ENCODE data around the gene CHAD. TPM values are rescaled to one million over a fixed set of nuclear protein-coding genes. Genes with fewer than 3 reads are reported as not detected.
"Not testable (repeated sequence)": the region's sequence is repeated elsewhere in the genome, so short reads cannot be mapped to it uniquely, and the experiment has no call there.

CHAD gene
- polyA plus RNA-seq, 1 donor from 2014 or later, result not detected

GRCh38 chr17:50475775-50476544 is 7.3 kb upstream of the CHAD start:
- H3K27me3 ChIP-seq (ENCODE audit: insufficient read depth, low read depth, low read length); H3K36me3 ChIP-seq (ENCODE audit: insufficient read depth, low read length); H3F3A ChIP-seq (ENCODE audit: insufficient read depth, low read length, poor library complexity, severe bottlenecking); H3K9me2 ChIP-seq (ENCODE audit: insufficient read depth, low read length); H2AFZ ChIP-seq (ENCODE audit: low read depth, low read length); H3K4me2 ChIP-seq (ENCODE audit: low read length); H3K79me2 ChIP-seq (replicated peaks; ENCODE audit: insufficient read depth, low read length); H3K9me3 ChIP-seq (ENCODE audit: low read length); H3K9ac ChIP-seq (ENCODE audit: low read length); H4K20me1 ChIP-seq (ENCODE audit: insufficient read depth); H3K4me3 ChIP-seq (ENCODE audit: low read length); H3K27ac ChIP-seq (ENCODE audit: low read length): not testable (repeated sequence)

GRCh38 chr17:50475362-50475761 is 6.7 kb upstream of the CHAD start:
- H3K79me2 ChIP-seq (replicated peaks; ENCODE audit: insufficient read depth, low read length), result no peaks in the 10 kb centered on the region
- TF ChIP-seq EZH2 (IDR thresholded peaks at IDR 0.05; ENCODE audit: borderline replicate concordance, insufficient read depth, low read length, poor library complexity, severe bottlenecking) (no peak), MXI1 (conservative IDR thresholded peaks at IDR 0.05; ENCODE audit: poor library complexity, severe bottlenecking) (no peak), CTCF (IDR thresholded peaks at IDR 0.05; ENCODE audit: poor library complexity, severe bottlenecking) (no peak), POLR2AphosphoS5 (IDR thresholded peaks at IDR 0.05) (no peak), EP300 (conservative IDR thresholded peaks at IDR 0.05; ENCODE audit: poor library complexity, severe bottlenecking) (no peak), TAF1 (IDR thresholded peaks at IDR 0.05; ENCODE audit: low read depth) (no peak), SMC3 (conservative IDR thresholded peaks at IDR 0.05; ENCODE audit: poor library complexity) (no peak)
- no peak overlapping the region for H3K27ac ChIP-seq (ENCODE audit: low read length)
- H3F3A ChIP-seq (ENCODE audit: insufficient read depth, low read length, poor library complexity, severe bottlenecking), result no peaks in the 10 kb centered on the region
- no peaks in the 10 kb centered on the region for H3K9me3 ChIP-seq (ENCODE audit: low read length)
- H2AFZ ChIP-seq (ENCODE audit: low read depth, low read length), result no peak overlapping the region
- H3K36me3 ChIP-seq (ENCODE audit: insufficient read depth, low read length), result no peaks in the 10 kb centered on the region
- no peaks in the 10 kb centered on the region for H4K20me1 ChIP-seq (ENCODE audit: insufficient read depth)
- no peak overlapping the region for H3K9ac ChIP-seq (ENCODE audit: low read length)
- no peaks in the 10 kb centered on the region for H3K9me2 ChIP-seq (ENCODE audit: insufficient read depth, low read length)
- H3K4me2 ChIP-seq (ENCODE audit: low read length), result no peak overlapping the region
- no peaks in the 10 kb centered on the region for H3K27me3 ChIP-seq (ENCODE audit: insufficient read depth, low read depth, low read length)
- no peak overlapping the region for H3K4me3 ChIP-seq (ENCODE audit: low read length)

- H3K9me3 ChIP-seq (ENCODE audit: low read length), result no peaks in the 10 kb centered on the region
- peaks cover 5% of the 10 kb centered on the region for H3K27me3 ChIP-seq (ENCODE audit: insufficient read depth, low read depth, low read length)
- no peak overlapping the region for H3K4me2 ChIP-seq (ENCODE audit: low read length)
- no peak overlapping the region for H3K9ac ChIP-seq (ENCODE audit: low read length)
- H3K9me2 ChIP-seq (ENCODE audit: insufficient read depth, low read length), result no peaks in the 10 kb centered on the region
- H4K20me1 ChIP-seq (ENCODE audit: insufficient read depth), result no peaks in the 10 kb centered on the region
- TF ChIP-seq EZH2 (IDR thresholded peaks at IDR 0.05; ENCODE audit: borderline replicate concordance, insufficient read depth, low read length, poor library complexity, severe bottlenecking), result no peak
- TF ChIP-seq SMC3 (conservative IDR thresholded peaks at IDR 0.05; ENCODE audit: poor library complexity), result no peak
- no peak for TF ChIP-seq REST (IDR thresholded peaks at IDR 0.05; ENCODE audit: borderline replicate concordance)
- no peak for TF ChIP-seq TAF1 (IDR thresholded peaks at IDR 0.05; ENCODE audit: low read depth)
- TF ChIP-seq CTCF (IDR thresholded peaks at IDR 0.05; ENCODE audit: poor library complexity, severe bottlenecking), result no peak
- TF ChIP-seq RAD21 (conservative IDR thresholded peaks at IDR 0.05), result no peak
- no peak for TF ChIP-seq MXI1 (conservative IDR thresholded peaks at IDR 0.05; ENCODE audit: poor library complexity, severe bottlenecking)
- no peak for TF ChIP-seq EP300 (conservative IDR thresholded peaks at IDR 0.05; ENCODE audit: poor library complexity, severe bottlenecking)
- TF ChIP-seq POLR2AphosphoS5 (IDR thresholded peaks at IDR 0.05), result no peak
- H3K36me3 ChIP-seq (ENCODE audit: insufficient read depth, low read length), result no peaks in the 10 kb centered on the region
- no peak overlapping the region for H3K27ac ChIP-seq (ENCODE audit: low read length)
- no peak overlapping the region for H2AFZ ChIP-seq (ENCODE audit: low read depth, low read length)
- H3K79me2 ChIP-seq (replicated peaks; ENCODE audit: insufficient read depth, low read length), result no peaks in the 10 kb centered on the region
- H3F3A ChIP-seq (ENCODE audit: insufficient read depth, low read length, poor library complexity, severe bottlenecking), result no peaks in the 10 kb centered on the region
- H3K4me3 ChIP-seq (ENCODE audit: low read length), result no peak overlapping the region
Measured at GRCh38 chr17:50474523-50474922, 5.8 kb upstream of the CHAD start.

Data from neural cell (in vitro differentiated cells).